Esophagus muscularis mucosa (tissue), 3 donors: ENCODE measurements around the gene HENMT1.

Source experiments
- CTCF ChIP-seq, 3 experiments: fragments of 200-600 bp in 2 of 3; fragments of 450-650 bp in 1 of 3; sonication (generic) in 2 of 3; IDR thresholded peaks; one replicate each; pipeline ENCODE4 v1.5.1; 2017 to 2019; ENCODE audit warnings: antibody characterized with exemption in 3 of 3, mild to moderate bottlenecking in 2 of 3, moderate library complexity in 1 of 3
- POLR2A ChIP-seq: fragments of 450-650 bp; IDR thresholded peaks from one replicate; pipeline ENCODE4 v1.6.1; 2017; ENCODE audit warnings: antibody characterized with exemption, moderate library complexity, mild to moderate bottlenecking, low read depth

GRCh38 chr1:108609483-108610049, 51.3 kb downstream of the HENMT1 start:
- TF ChIP-seq POLR2A (no peak), CTCF (IDR thresholded peaks at IDR 0.05) (no peak)
